ENCODE measurements around the gene CSNK1A1.
"Not testable (repeated sequence)": the region's sequence is repeated elsewhere in the genome, so short reads cannot be mapped to it uniquely, and the experiment has no call there.

CSNK1A1 gene

GRCh38 chr5:149445343-149445738 lies 105.9 kb downstream of the CSNK1A1 start:
- no peak for TF ChIP-seq EZH2phosphoT487 (IDR thresholded peaks at IDR 0.05; ENCODE audit: borderline replicate concordance)
- TF ChIP-seq CTCF (conservative IDR thresholded peaks at IDR 0.05; ENCODE audit: low read length) = no peak
- Histone ChIP-seq H3K9ac (ENCODE audit: low read depth, low read length, poor library complexity, severe bottlenecking) (no peak overlapping the region), H3K27me3 (ENCODE audit: insufficient read depth, low read length, poor library complexity, severe bottlenecking) (no peaks in the 10 kb centered on the region), H3K36me3 (ENCODE audit: insufficient read depth, low read length) (no peaks in the 10 kb centered on the region), H3K9me3 (ENCODE audit: insufficient read depth, low read depth, low read length) (no peaks in the 10 kb centered on the region), H3K4me1 (ENCODE audit: insufficient read depth, low read length, poor library complexity, severe bottlenecking) (peaks cover 7% of the 10 kb centered on the region), H3F3A (ENCODE audit: low read depth) (no peaks in the 10 kb centered on the region), H3K79me2 (ENCODE audit: insufficient read depth, low read length) (no peaks in the 10 kb centered on the region), H4K20me1 (ENCODE audit: insufficient read depth, low read length, poor library complexity, severe bottlenecking) (no peaks in the 10 kb centered on the region), H3K9me2 (replicated peaks; ENCODE audit: low read depth, low read length) (no peaks in the 10 kb centered on the region), H2AFZ (ENCODE audit: low read length) (peak overlapping the region; percentile 69; the same call in 1 of the 2 replicates), H3K4me3 (ENCODE audit: low read length, poor library complexity, severe bottlenecking) (no peak overlapping the region), H3K4me2 (ENCODE audit: low read depth, low read length, poor library complexity, severe bottlenecking) (no peak overlapping the region)

- not testable (repeated sequence) for H3K4me2 ChIP-seq (ENCODE audit: low read depth, low read length, poor library complexity, severe bottlenecking); H3K9me3 ChIP-seq (ENCODE audit: insufficient read depth, low read depth, low read length); H3K9ac ChIP-seq (ENCODE audit: low read depth, low read length, poor library complexity, severe bottlenecking); H2AFZ ChIP-seq (ENCODE audit: low read length); H3K36me3 ChIP-seq (ENCODE audit: insufficient read depth, low read length); H3K4me3 ChIP-seq (ENCODE audit: low read length, poor library complexity, severe bottlenecking); H3K27me3 ChIP-seq (ENCODE audit: insufficient read depth, low read length, poor library complexity, severe bottlenecking); H4K20me1 ChIP-seq (ENCODE audit: insufficient read depth, low read length, poor library complexity, severe bottlenecking); H3F3A ChIP-seq (ENCODE audit: low read depth); H3K79me2 ChIP-seq (ENCODE audit: insufficient read depth, low read length); H3K9me2 ChIP-seq (replicated peaks; ENCODE audit: low read depth, low read length)
- peaks cover 14% of the 10 kb centered on the region for H3K4me1 ChIP-seq (ENCODE audit: insufficient read depth, low read length, poor library complexity, severe bottlenecking)
Observed at GRCh38 chr5:149444430-149444829, 106.8 kb downstream of the CSNK1A1 start.

- Histone ChIP-seq H3K79me2 (ENCODE audit: insufficient read depth, low read length) (no peaks in the 10 kb centered on the region), H3K9ac (ENCODE audit: low read depth, low read length, poor library complexity, severe bottlenecking) (no peak overlapping the region), H2AFZ (ENCODE audit: low read length) (no peak overlapping the region), H3K36me3 (ENCODE audit: insufficient read depth, low read length) (no peaks in the 10 kb centered on the region), H3F3A (ENCODE audit: low read depth) (no peaks in the 10 kb centered on the region), H3K9me3 (ENCODE audit: insufficient read depth, low read depth, low read length) (no peaks in the 10 kb centered on the region), H3K27me3 (ENCODE audit: insufficient read depth, low read length, poor library complexity, severe bottlenecking) (no peaks in the 10 kb centered on the region), H3K4me1 (ENCODE audit: insufficient read depth, low read length, poor library complexity, severe bottlenecking) (peaks cover 19% of the 10 kb centered on the region), H3K4me3 (ENCODE audit: low read length, poor library complexity, severe bottlenecking) (no peak overlapping the region), H3K9me2 (replicated peaks; ENCODE audit: low read depth, low read length) (no peaks in the 10 kb centered on the region), H3K4me2 (ENCODE audit: low read depth, low read length, poor library complexity, severe bottlenecking) (no peak overlapping the region), H4K20me1 (ENCODE audit: insufficient read depth, low read length, poor library complexity, severe bottlenecking) (no peaks in the 10 kb centered on the region)
- no peak for TF ChIP-seq EZH2phosphoT487 (IDR thresholded peaks at IDR 0.05; ENCODE audit: borderline replicate concordance)
- TF ChIP-seq CTCF (conservative IDR thresholded peaks at IDR 0.05; ENCODE audit: low read length) = no peak
Observed at GRCh38 chr5:149443210-149443609, 108.0 kb downstream of the CSNK1A1 start.

GRCh38 chr5:149442563-149443182 lies 108.6 kb downstream of the CSNK1A1 start:
- Histone ChIP-seq H3K4me3 (ENCODE audit: low read length, poor library complexity, severe bottlenecking) (no peak overlapping the region), H3K9ac (ENCODE audit: low read depth, low read length, poor library complexity, severe bottlenecking) (no peak overlapping the region), H3K4me1 (ENCODE audit: insufficient read depth, low read length, poor library complexity, severe bottlenecking) (peaks cover 19% of the 10 kb centered on the region), H3K9me2 (replicated peaks; ENCODE audit: low read depth, low read length) (no peaks in the 10 kb centered on the region), H4K20me1 (ENCODE audit: insufficient read depth, low read length, poor library complexity, severe bottlenecking) (no peaks in the 10 kb centered on the region), H3F3A (ENCODE audit: low read depth) (no peaks in the 10 kb centered on the region), H3K27me3 (ENCODE audit: insufficient read depth, low read length, poor library complexity, severe bottlenecking) (no peaks in the 10 kb centered on the region), H3K79me2 (ENCODE audit: insufficient read depth, low read length) (no peaks in the 10 kb centered on the region), H2AFZ (ENCODE audit: low read length) (no peak overlapping the region), H3K36me3 (ENCODE audit: insufficient read depth, low read length) (no peaks in the 10 kb centered on the region), H3K4me2 (ENCODE audit: low read depth, low read length, poor library complexity, severe bottlenecking) (no peak overlapping the region), H3K9me3 (ENCODE audit: insufficient read depth, low read depth, low read length) (no peaks in the 10 kb centered on the region)
- TF ChIP-seq EZH2phosphoT487 (IDR thresholded peaks at IDR 0.05; ENCODE audit: borderline replicate concordance) (no peak), CTCF (conservative IDR thresholded peaks at IDR 0.05; ENCODE audit: low read length) (peak; percentile 86)

Measured in Loucy (cell line).